Middle frontal gyrus (tissue), 1 donor: Measurements from ENCODE around the gene MECP2.

Source experiments
- DNase-seq: peaks from one replicate; pipeline ENCODE4 v3.0.0-alpha.2; 2015; ENCODE audit warnings: low spot score; ENCODE audit errors: extremely low spot score

Gene MECP2

DNA sequence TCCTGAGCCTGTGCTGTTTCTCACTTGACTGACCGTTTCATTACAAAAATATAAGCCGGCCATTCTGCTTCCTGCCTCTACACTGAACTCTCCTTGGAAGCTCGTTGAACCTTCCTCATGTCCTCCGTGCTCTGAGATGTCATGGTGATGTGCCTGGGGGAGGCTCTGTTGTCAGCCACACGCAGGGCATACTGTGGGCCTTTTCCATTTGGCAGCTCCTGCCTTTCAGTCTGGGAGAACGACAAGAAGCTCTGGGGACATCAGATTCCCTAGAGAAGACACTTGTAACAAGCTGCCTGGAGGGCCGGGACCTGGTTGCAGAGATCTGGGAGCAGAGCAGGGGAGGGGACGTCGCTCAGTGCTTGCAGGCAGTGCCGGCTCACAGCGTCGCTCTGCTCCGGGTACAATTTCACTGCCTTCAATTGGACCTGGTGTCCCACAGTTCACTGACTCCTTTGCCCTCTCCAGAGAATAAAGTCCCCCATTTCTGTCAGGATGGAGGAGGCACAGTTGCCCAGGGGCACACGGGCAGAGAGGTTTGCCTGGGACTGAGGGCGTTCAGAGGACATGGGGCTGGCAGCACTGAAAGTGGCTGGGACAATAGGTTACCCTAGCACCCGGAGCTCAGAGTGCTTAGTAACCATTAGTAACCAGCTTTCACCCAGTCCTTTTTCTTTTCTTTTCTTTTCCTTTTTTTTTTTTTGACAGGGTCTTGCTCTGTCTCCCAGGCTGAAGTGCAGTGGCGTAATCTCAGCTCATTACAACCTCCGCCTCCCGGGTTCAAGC lies 19.1 kb upstream of the MECP2 start:
- DNase-seq, result no peak

DNA sequence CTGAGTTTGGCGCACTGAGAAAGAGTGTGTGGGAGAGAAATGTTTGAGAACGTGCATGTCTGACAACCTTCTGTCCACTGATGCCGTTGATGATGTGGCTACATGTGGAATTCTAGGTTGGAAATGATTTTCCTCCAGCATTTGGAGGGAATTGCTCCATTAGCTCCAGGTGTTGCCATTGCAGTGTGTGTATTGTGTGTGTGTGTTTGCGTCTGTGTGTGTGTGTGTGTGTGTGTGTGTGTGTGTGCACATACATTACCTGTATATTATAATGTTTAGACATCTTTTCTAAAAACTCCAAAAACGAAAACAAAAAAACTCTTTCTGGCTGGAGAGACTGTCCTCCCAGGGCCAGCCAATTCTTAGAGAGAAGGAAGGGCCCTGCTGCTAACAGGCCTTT lies 18.2 kb upstream of the MECP2 start:
- DNase-seq, result no peak

DNA sequence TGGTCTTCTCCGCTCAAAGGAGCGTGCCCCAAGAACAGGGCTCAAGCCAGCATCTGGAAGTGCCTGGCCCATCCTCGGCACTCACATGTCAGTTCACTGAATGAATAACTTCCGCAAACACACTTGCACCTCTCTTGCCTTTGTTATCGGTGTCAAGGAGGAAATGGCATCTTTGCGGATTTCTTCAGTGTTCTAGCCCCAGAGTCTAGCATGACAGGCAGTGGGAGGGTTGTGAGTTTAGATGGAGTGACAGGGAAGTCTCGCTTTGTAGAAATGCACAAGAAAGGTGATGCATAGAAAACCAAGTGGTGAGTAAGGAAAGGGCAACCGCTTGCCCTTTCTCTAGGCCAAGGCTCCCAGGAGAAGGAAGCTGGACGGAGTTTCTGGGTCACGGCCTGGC lies 17.6 kb upstream of the MECP2 start:
- DNase-seq, result no peak

DNA sequence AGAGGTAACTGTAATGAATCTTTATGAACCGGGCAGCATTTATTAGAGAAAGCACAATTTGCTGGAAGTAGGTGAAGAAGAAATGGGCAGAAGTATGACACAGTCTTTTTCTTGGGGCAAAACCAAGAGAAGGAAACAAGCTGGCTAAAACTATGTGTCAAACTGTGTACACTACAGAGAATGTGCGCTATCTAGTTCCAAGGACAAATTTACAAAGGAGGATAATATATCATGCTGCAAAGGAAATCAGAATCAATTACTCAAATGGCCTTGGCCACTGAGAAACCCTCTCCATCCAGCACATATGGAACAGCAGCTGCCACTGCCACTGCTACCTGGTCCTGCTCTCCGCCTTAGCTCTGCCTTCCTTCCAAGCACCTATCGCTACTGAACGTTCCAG lies 17.1 kb upstream of the MECP2 start:
- DNase-seq, result no peak

DNA sequence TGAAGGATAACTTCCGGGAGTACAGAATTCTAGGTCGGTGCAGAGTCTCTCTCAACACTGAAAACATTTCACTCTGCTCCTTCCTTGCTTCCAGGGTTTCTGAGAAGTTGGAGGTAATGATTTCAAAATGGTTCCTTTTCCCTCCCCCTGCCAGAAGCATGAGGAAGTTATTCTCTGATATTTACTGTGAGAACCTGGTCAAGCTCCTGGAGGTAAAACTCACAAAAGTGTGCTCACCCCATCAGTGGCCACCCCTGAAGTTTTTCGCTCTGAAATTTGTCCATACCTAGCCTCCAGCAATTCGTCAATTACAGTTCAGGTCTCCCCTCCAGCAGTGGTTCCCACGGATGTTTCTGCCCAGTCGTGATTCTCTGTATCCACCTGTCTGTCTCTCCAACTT lies 16.2 kb upstream of the MECP2 start:
- no peak for DNase-seq

DNA sequence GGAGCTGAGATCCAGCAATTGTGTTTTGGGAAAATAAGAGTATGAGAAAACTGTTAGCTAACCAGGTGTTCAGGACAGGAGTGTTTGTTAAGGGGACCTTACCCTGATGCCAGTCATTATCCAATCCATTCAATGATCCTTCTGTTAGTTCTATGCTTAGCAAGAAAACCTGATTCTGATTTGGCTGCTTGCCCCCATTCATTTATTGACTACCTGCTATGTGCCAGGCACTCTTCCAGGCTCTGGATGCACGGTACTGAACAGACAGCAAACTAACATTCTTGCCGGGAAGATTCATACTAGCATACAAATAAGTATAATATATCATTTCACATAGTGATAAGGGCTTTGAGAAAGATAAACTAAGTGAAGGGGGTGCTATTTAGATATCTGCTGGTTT lies 1.0 kb upstream of the MECP2 start:
- DNase-seq, result no peak

DNA sequence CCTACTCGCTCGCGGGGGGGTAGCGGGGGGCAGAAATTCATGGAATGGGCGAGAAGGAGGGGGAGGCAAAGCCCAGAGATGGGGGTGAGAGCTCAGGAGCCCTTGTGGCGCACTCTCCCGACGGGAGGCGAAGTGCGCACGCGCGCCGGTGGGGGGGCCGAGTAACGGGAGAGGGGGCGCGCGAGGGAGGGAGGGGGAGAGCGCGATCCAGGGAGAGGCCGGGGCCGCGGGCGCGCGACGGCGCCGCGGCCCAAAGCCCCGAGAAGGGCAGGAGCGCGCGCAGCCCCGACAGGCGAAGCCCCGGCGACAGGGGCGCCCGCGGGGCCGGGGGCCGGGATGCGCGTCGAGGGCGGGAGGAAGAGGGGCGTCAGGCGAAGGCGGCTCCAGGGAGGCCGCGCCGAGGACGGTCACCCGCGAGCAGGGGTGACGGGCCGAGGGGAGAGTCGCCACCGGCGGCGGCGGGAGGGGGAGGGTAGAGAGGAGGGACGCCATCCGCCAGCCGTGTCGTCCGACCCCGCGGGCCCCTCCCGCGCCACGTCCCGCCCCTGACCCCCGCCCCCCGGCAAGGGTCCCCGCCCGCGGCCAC lies 421 bp downstream of the MECP2 start:
- DNase-seq, result peak; percentile 16

DNA sequence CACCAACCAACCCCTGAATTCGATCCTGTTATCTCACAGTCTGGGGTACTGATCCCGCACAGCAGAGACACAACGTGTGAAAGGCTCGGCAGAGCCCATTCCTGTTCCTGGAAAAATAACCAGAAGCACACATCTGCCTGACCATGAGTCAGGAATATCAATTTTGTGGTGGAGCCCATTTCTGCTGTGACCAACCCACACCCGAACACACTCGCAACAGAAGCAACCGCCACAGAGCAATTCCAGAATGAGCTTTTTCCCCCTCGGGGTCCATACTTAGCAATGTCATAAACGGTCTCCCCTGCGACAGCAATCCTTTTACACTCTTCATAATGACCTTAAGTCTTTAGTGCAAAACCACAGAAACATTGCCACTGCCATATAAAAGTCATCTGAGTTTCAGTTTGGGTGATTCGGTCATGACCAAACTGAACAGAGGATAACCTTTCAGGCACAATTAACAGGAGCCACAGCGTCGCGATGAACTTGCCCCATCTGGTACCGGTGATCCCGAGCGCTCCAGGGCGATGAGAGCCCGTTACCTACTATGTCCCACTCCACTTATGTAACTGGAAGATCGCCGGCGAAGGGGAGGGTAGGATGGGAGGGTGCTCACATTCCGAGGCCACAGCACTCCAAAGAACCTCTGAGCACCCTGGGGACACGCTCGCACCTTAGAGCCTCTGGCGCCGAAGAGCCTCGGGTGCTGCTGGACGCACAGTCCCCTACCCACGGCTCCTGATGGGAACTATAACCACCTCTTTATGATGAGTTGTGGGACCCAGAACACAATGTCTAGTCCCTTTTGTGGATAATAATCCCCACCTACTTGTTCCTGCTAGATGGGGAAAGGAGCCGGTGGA lies 1.1 kb downstream of the MECP2 start:
- DNase-seq, result no peak

DNA sequence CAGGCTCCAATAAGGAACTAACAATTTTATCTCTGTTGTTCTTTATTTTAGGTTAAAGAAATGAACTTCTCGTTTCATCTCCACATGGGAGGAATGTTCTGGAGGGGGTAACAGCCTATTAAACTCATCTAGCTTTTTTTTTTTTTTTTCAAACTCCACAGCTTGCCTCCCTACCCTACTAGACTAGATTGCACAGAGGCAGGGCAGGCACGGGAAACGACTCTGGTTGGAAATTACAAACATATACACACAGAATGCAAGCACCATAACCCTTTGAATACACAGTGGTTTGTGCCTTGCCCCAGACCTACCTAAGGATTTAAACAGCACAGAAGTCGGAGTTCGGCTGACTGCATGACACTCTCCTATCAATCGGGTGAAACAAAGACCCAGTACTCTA lies 2.7 kb downstream of the MECP2 start:
- DNase-seq, result no peak

DNA sequence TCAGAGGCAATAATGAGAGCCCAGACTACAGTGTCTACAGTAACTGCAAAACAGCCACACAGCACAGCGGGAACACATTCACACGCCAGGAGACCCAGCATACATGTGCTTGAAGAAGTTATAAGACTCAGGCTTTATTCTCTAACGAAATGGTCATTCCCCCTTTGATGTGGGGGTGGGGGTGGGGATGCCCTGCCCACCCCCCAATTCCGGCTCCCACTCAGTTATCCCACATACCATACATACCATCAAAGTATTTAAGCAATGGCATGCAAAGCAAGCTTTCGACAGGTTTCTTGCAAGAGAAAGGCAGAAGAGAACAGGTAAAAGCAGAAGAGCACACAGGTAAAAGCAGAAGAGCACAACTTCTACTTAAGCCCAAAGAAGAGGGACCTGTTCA lies 3.6 kb downstream of the MECP2 start:
- no peak for DNase-seq

DNA sequence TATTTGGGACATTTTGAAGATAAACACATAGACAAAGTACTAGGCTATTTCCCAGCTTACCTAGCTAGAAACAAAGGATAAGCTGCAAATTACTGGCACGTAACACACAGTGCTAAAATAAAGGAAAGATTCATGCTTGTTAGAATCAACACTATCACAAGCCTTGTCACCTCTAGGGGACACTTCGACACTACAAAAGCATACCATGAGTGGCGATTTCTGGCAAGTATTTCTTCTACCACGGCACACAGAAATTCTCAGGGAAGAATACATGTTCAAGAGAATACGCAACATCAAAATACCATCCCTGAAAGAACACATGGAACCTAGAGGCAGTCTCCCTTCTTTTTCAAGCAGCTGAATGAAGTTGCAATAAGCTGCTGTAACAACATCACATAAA lies 5.1 kb downstream of the MECP2 start:
- DNase-seq, result no peak

DNA sequence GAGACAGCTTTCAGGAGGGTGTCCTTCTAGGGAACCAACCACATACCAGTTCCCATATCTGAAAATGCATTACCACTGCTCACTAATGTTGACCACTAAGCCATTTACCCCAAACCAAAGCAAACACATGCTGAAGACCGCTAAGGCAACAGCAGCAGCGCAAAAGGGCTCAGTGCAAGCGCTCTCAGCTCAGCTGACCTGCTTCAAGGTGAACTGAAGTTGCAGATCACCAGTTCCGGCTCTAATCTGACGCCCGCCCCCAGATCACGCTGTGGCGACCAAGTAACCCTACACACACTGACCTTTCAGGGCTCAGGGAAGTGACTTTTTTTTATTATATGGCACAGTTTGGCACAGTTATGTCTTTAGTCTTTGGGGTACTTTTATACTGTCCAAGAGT lies 5.8 kb downstream of the MECP2 start:
- no peak for DNase-seq

DNA sequence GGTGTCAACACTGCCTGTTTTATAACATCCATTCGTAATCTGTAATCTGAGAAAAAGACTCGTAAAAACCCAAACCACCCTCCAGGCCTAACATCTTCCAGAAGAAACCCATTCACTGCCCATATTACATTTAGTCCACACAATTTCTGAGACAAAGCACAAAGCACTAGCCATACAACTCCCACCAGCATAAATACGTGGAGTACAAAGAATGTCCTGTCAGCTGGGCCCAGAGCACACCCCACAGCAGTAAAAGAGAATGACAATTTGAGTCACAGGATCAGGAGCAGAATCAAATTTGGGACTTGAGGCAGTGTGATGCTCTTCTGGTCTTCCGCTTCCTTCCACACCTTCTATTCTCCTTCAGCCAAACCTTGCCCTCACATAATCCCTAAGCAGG lies 6.8 kb downstream of the MECP2 start:
- DNase-seq, result no peak

DNA sequence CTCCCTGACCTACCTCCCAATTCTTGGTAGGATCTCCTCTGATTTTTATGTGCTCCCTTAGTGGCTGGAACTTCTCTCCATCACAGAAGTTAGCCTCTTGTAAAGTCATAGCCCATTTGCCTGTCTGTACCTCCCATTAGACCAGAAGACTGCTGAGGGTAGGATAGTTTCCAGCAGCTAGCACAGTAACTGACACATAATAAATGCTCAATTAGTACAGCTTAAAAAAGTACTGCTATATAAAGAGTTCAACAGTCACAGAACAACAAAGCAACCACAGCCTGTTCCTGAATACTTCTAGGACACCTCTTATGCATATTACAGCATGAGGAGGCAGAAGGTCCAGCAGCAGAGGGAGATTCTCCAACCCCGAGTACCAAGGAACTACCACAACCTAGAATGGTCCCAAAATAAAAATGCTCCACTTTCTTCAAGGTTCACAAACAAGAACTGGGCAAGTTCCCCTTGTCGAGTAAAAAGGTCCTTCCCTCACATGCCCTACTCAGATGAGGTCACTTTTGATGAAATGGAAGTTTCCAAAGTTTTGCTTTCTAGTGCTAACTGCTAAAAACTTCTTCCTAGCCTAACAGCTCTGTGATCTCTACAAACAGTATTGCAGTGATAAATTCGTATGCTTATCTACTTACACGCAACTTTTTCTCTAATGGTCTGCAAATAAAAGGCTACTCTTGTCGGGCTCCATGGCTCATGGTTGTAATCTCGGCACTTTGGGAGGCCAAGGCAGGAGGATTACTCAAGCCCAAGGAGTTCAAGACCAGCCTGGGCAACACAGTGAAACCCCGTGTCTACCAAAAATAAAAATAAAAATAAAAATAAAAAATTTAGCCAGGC lies 12.8 kb downstream of the MECP2 start:
- DNase-seq, result no peak

DNA sequence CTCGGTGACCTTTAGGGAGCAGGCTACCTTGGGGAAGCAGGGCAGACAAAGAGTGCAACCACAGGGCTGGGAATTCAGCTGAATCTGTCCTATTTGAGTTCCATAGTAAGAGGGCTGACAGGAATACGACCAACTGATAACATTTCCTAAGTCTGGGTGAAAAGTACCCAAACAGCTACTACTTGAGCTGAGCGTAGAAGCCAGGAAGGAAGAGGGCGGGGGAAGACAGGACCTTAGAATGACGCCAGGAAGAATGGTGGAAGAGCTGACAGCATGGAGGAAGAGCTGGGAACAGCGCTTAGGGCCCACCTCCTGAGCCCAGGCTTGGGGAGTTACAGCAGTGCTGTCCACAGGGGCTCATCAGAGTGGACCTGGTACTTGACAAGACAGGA lies 14.4 kb downstream of the MECP2 start:
- DNase-seq, result no peak

DNA sequence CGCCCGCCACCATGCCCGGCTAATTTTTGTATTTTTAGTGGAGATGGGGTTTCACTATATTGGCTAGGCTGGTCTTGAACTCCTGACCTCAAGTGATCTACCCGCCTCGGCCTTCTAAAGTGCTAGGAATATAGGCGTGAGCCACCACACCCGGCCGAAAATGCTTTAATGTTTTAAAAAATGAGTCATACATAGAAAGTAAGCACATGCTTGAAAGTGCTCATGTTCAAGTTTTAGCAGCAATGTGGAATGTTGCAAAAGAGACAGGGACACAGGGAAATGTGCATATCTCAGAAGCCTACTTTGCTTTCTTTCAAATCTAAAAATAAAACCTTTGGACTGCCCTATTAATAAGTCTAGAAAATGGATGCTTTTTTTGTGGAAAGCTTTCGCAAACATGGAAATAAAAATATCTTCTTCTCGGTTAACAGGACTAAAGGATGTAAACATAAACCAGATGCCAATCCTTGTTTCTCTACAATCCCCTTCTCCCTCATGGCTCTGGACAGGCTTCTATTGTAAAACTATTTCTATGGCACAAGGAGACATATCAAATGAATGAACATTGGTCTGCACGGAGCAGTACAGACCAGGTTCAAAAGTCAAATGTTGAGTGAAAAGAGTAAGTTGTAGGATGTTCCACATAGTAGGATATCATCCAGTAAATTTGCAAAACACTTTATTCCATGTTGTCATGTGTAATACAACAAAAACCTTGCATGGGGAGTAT lies 15.0 kb downstream of the MECP2 start:
- DNase-seq, result no peak

DNA sequence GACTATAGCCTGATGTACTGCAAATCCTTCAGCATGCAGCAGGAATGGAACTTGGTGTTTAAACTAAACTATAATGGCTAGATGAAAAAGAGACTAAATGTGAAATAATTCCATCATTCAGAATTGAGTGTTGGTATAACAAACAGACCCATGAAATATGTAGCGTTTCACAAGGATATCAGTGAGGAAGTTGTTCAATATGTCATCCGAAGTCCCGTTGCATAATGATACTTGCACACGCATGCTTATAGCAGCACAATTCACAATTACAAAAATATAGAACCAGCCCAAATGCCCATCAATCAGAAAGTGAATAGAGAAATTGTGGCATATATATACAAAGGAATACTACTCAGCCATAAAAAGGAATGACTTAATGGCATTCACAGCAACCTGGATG lies 20.4 kb downstream of the MECP2 start:
- no peak for DNase-seq

DNA sequence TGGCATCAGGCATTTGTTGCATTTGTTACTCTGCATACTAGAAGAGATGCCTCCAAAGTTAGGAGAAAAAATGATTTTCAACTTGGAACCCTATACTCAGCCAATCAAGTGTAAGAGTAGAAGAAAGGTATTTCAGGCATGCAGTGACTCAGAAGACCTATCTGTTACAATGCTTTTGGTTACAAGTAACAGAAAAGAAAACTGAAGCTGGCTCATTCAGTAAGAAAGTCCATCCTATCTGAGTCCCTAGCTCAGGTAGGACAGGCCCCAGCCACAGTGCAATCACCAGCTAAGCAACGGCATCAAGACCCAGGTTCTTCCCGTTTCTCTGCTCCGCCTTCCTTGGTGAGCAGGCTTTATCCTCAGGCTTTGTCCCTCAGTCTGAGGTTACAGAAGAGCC lies 23.3 kb downstream of the MECP2 start:
- no peak for DNase-seq

DNA sequence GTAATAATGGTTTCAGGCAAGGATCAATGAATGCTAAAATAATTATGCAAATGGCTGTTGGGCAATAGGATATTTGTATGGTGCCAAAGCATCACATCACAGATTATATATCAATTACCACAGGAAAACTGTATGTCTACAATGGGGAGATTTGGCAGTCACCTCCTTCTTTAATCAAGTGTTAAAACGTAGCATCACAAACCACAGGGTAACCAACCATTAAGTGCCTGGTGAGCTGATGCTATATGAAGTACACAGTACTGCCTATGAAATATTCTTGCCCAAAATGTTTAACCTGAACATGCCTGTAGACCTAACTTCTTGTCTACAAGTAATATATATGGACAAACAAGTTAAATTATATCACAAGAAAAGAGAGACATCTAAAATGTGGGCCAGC lies 25.3 kb downstream of the MECP2 start:
- DNase-seq, result no peak

DNA sequence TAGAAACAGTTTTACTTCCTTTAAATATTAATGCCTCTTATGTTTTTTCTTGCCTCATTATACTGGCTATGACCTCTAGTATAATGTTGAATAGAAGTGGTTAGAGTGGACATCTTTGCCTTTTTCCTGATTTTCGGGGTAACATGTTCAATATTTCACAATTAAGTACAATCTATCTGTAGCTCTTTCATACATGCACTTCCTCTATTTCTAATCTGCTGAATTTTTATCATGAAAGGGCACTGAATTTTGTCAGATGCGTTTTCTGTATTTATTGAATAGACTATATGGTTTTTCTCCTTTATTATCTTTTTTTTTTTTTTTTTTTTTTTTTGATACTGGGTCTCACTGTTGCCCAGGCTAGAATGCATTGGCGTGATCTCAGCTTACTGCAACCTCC lies 29.0 kb downstream of the MECP2 start:
- DNase-seq, result no peak
